Erythroblast (primary cell): ENCODE data around the gene PGK1.
"Not testable (repeated sequence)": the region's sequence is repeated elsewhere in the genome, so short reads cannot be mapped to it uniquely, and the experiment has no call there.

ENCODE experiments used
- GATA1 ChIP-seq: IDR thresholded peaks from 2 replicates; pipeline ENCODE4 v1.6.1; 2011; ENCODE audit warnings: low read depth, mild to moderate bottlenecking, control low read depth, low read length, moderate library complexity
- POLR2A ChIP-seq: IDR thresholded peaks from 2 replicates; pipeline ENCODE4 v1.6.1; 2011; ENCODE audit warnings: mild to moderate bottlenecking, low read length

DNA sequence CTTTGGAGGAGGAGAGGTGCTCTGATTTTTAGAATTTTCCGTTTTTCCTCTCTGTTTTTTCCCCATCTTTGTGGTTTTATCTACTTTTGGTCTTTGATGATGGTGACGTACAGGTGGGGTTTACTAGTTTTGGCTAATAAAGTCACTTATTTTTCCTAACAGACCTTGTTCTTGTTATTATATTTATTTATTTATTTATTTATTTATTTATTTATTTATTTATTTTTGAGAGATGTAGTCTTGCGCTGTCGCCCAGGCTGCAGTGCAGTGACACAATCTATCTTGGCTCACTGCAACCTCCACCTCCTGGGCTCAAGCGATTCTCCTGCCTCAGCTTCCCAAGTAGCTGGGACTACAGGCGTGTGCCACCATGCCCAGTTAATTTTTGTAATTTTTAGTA lies 22.6 kb upstream of the PGK1 start:
- TF ChIP-seq POLR2A, GATA1: not testable (repeated sequence)
